ENCODE results near the gene MCM3.

MCM3 gene

GRCh38 chr6:52215787-52216186, 68.8 kb downstream of the MCM3 start:
- no peak overlapping the region for H3K4me3 ChIP-seq (ENCODE audit: low read depth, low read length)
- H3K9me3 ChIP-seq (ENCODE audit: control insufficient read depth, insufficient read depth, low read depth, low read length) = no peaks in the 10 kb centered on the region
- ChIA-PET POLR2A (no interaction called here), CTCF (interaction anchor here (1.5 kb wide), 1 partner anchor 62 kb away, joined by 3 read pairs; no protein-coding TSS in a partner anchor)
- no peak overlapping the region for H3K27ac ChIP-seq (ENCODE audit: extremely low read depth, low read depth, low read length)
- TF ChIP-seq ZNF214 (tag by site-specific recombination; IDR thresholded peaks at IDR 0.05; ENCODE audit: borderline replicate concordance) (no peak), ZNF366 (tag by site-specific recombination; conservative IDR thresholded peaks at IDR 0.05) (no peak)
- no peaks in the 10 kb centered on the region for H3K36me3 ChIP-seq (ENCODE audit: control insufficient read depth in 2 of 2, insufficient read depth in 1 of 2, low read length in 2 of 2)
- no peaks in the 10 kb centered on the region for H3K4me1 ChIP-seq (ENCODE audit: control insufficient read depth, insufficient read depth, low read length)
